Measurements from ENCODE around the gene ADGRV1.
"Not testable (repeated sequence)": the region's sequence is repeated elsewhere in the genome, so short reads cannot be mapped to it uniquely, and the experiment has no call there.

The ADGRV1 gene

DNA sequence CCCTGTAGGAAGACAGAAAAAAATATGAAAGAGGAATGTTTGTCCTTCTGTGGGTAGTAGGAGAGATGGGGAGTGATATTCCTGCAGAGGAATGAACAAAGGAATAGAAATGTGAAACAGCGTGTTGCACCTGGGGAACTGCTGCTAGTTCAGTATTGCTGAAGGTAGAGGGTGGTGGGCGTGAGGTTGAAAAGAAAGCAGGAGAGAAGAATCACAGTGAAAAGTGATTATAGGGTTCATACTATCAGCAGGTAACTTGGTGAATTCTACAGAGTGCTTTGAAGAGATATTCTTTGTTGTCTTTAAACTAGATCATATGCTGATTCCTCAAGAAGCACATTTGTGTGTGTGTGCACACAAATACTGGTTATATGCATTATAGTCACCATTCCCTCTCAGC lies 95.6 kb downstream of the ADGRV1 start:
- no peak for DNase-seq

DNA sequence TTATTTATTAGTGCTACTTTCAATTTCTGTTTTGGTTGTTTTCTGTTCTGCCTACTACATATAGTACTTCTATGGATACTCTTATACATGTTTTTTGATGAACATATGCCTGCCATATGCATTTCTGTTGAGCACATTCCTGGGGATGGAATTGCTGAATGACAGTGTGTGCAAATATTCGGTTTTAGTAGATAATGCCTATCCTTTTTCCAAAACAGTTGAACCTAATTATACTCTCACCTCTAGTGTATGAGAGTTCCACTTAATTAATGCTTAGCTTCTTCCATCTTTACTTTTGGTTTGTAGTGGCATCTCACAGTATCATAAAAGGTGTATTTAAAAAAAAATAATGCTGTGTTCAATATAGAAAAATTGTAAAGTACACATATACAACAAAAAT lies 96.8 kb downstream of the ADGRV1 start:
- no peak for DNase-seq

GRCh38 chr5:90657030-90657429 lies 98.4 kb downstream of the ADGRV1 start:
- no peak for DNase-seq

- no peak for DNase-seq
These were observed 99.2 kb downstream of the ADGRV1 start for GRCh38 chr5:90657788-90658187.

DNA sequence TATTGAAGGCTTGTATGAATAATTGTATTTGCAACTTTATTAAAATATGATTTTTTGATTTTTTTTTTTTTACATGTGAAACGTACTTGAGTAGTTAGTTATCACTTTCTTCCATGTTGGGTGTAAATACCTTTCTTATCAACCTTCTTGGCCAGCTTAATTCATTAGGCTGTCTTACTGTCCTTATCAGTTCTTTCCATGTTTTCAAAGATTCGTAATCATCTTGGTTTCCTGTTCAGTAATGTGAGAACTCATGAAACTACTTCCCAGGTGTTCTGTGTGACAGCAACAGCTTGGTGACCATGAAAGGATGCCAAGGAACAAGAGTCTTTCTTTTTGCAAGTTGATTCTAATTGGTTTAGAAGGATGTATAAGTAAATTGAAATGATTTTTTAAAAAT lies 100.0 kb downstream of the ADGRV1 start:
- DNase-seq: no peak

- DNase-seq: not testable (repeated sequence)
These were observed 109.5 kb downstream of the ADGRV1 start for GRCh38 chr5:90668079-90668565.

GRCh38 chr5:90675222-90675621 lies 116.6 kb downstream of the ADGRV1 start:
- DNase-seq: no peak

- DNase-seq: no peak
These were observed 122.4 kb downstream of the ADGRV1 start for GRCh38 chr5:90680921-90681563.

GRCh38 chr5:90682278-90682677 lies 123.7 kb downstream of the ADGRV1 start:
- no peak for DNase-seq

DNA sequence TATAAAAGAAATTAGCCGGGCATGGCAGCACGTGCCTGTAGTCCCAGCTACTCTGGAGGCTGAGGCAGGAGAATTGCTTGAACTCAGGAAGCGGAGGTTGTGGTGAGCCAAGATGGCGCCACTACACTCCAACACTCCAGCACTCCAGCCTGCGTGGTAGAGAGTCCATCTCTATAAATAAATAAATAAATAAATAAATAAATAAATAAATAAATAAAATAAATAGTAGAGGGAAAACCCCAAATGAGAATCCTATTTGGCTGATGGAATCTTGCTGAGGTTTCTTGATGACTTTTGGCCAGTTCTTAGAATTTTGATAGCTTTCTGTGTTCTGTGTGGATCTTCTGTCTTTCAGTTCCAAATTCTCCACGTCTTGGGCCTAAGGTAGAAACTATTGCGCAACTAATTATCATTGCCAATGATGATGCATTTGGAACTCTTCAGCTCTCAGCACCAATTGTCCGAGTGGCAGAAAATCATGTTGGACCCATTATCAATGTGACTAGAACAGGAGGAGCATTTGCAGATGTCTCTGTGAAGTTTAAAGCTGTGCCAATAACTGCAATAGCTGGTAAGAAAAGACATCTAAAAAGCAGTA lies 126.9 kb downstream of the ADGRV1 start:
- DNase-seq: no peak

DNA sequence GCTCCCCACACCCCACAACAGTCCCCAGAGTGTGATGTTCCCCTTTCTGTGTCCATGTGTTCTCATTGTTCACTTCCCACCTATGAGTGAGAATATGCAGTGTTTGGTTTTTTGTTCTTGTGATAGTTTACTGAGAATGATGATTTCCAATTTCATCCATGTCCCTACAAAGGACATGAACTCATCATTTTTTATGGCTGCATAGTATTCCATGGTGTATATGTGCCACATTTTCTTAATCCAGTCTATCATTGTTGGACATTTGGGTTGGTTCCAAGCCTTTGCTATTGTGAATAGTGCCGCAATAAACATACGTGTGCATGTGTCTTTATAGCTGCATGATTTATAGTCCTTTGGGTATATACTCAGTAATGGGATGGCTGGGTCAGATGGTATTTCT lies 127.8 kb downstream of the ADGRV1 start:
- DNase-seq: not testable (repeated sequence)

GRCh38 chr5:90687458-90687857 lies 128.9 kb downstream of the ADGRV1 start:
- not testable (repeated sequence) for DNase-seq

DNA sequence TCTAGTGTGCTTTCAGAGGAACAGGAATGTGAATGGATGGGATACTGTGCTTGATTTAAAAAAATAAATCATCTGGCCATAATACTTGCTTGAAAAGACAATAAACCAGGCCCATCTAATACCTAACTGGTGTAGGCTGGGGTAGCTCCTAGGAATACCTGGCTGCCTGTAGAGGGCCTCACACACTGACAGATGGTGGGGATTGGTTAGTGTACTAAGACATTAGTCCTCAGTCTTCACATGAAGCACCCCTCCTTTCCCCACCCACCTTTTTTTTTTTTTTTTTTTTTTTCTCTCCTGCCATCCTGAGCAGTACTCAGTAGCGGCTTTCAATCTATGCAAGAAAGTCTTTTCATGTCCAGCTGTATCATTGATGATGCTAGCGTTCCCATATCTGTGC lies 130.5 kb downstream of the ADGRV1 start:
- DNase-seq: no peak

DNA sequence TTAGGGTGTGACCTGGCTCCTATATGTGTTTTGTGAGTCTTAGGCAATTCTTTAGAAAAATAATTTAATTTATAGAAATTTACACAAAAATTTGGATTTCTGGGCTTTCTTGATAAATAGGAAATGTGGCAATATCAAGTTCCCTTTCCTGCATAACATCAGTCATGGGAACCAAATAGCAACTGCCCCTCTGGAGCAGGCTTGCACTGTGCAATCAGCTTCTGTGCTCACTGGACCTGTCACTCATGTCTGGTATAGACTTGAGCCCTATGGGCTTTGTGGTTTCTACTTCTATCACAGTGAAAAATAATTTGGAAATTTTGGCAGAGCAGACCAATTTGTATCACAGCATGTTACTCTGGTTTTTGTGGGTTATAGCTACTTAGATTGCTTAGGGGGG lies 131.7 kb downstream of the ADGRV1 start:
- no peak for DNase-seq

GRCh38 chr5:90691533-90691932 lies 132.9 kb downstream of the ADGRV1 start:
- DNase-seq: no peak

DNA sequence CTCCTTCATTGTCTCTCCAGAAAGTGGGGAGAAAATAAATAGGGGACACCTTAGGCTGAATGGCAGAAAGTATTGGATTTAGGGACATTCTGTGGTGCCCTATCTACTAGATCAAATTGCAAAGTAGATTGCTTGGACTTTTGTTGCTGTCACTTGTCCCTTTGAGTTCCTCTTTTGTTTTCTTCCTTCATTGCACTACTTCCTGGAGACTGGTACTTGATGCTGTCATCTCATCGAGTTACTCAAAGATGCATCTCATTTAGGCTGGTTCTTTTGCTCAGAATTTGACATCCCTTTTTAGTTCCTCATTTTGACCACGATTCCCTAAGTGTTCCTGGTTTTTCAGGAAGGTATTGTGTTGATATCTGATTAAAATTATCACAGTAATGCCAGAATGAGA lies 137.6 kb downstream of the ADGRV1 start:
- no peak for DNase-seq

GRCh38 chr5:90700299-90700698 lies 141.7 kb downstream of the ADGRV1 start:
- no peak for DNase-seq

- no peak for DNase-seq
These were observed 145.3 kb downstream of the ADGRV1 start for GRCh38 chr5:90703932-90704331.

- no peak for DNase-seq
These were observed 149.1 kb downstream of the ADGRV1 start for GRCh38 chr5:90707698-90708097.

DNA sequence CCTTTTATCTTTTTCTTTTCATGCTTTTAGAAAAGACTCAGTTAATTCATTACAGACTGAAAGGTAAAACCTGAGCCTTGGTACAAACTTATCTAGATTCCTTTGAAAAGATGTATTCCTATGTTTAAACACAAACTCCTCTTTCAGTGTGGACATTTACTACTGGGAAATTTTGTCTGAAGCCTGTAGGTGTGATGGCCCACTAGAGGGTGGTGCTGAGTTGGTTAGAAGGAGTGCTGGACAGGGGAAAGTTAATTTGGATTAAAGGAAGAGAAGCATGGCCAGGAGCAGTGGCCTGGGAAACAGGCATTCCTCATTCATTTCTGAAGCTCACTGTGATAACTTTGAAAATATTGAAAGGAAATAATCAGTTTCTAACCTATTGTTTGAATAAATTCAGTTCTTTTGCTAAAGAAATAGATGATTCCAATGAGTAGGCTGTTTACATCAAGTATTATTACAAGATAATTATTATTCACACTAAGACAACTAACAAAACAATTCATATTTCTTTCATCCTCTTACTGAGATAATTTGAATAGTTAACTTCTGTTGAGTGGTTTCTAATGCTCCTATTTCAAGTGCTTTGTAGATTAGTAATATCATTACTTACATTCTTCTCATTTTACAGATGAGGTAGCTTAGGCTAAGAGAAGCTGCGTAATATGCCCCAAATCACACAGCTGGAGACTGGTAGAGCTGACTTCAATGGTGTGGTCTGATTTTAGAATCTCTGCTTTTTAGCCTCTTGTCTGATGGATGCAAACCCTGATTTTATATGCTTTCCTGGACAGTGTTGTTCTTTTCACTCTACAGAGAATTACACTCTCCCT lies 150.9 kb downstream of the ADGRV1 start:
- no peak for DNase-seq

DNA sequence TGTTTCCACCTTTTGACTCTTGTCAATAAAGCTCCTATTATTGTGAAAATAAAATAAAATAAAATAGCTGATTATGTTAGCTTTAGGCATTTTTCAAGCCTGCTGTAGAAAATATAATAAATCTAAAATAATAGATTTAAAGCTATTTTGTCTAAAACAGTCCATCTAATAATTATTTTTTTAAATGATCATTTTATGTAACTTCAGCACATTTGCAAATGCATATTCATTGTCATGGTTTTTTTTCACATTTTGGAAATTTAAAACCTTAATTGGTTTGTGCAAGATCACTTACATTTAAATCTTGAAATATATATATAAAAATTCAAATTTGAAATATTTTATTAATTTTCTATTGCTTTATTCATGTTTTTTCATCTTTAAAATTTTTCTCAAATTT lies 159.8 kb downstream of the ADGRV1 start:
- DNase-seq: no peak

- DNase-seq: no peak
These were observed 181.0 kb downstream of the ADGRV1 start for GRCh38 chr5:90739567-90739966.

DNA sequence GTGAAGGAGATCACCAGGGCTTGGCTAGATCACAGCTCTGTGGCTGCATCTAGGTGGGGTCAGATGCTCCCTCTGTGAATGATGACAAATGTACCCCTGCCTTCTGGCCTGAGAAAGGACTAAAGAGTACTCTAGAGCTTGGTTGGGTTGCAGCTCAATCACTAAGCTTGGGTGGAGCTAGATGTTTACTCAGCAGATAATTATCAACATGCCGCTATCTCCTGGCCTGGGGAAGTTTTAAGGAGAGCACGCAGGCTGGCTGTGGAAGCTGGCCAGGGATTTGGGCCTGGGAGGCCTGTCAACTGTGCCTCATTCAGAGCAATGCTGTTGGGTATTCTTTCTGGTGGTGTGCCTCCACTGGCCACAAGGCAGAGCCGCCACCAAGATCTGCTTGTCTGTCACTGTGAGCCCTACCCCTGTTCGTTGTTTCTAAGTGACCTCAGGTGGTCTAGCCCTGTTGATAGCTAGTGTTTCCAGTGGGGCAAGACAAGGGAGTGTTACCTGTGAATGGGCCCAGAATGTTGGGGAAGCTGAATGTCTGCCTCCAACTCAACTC lies 181.7 kb downstream of the ADGRV1 start:
- DNase-seq: no peak

Data from activated gamma-delta T cell (primary cell).